ENCODE results near the gene CAPN2. TPM values are rescaled to one million over a fixed set of nuclear protein-coding genes. Genes with fewer than 3 reads are reported as not detected.
"Not testable (repeated sequence)": the region's sequence is repeated elsewhere in the genome, so short reads cannot be mapped to it uniquely, and the experiment has no call there.

Gene CAPN2
- total RNA-seq, 1 donor from 2014 or later, result 135 TPM

- no peak for DNase-seq
These were observed 79.7 kb downstream of the CAPN2 start for GRCh38 chr1:223792046-223792445.

- DNase-seq, result no peak
These were observed 81.4 kb downstream of the CAPN2 start for GRCh38 chr1:223793716-223794115.

- DNase-seq, result no peak
These were observed 82.0 kb downstream of the CAPN2 start for GRCh38 chr1:223794136-223794880.

- no peak for DNase-seq
These were observed 83.9 kb downstream of the CAPN2 start for GRCh38 chr1:223796210-223796609.

GRCh38 chr1:223802032-223802431 is 89.7 kb downstream of the CAPN2 start:
- DNase-seq, result no peak

- DNase-seq, result no peak
These were observed 90.3 kb downstream of the CAPN2 start for GRCh38 chr1:223802602-223803001.

GRCh38 chr1:223803211-223803610 is 90.9 kb downstream of the CAPN2 start:
- DNase-seq, result no peak

GRCh38 chr1:223809905-223810304 is 97.6 kb downstream of the CAPN2 start:
- not testable (repeated sequence) for DNase-seq

- no peak for DNase-seq
These were observed 98.2 kb downstream of the CAPN2 start for GRCh38 chr1:223810586-223810985.

GRCh38 chr1:223811634-223812101 is 99.3 kb downstream of the CAPN2 start:
- peak; percentile 50 for DNase-seq

GRCh38 chr1:223813645-223814044 is 101.3 kb downstream of the CAPN2 start:
- no peak for DNase-seq

- no peak for DNase-seq
These were observed 102.9 kb downstream of the CAPN2 start for GRCh38 chr1:223815020-223815853.

GRCh38 chr1:223815865-223816264 is 103.5 kb downstream of the CAPN2 start:
- no peak for DNase-seq

GRCh38 chr1:223817265-223817664 is 104.9 kb downstream of the CAPN2 start:
- not testable (repeated sequence) for DNase-seq

GRCh38 chr1:223819730-223820514 is 107.6 kb downstream of the CAPN2 start:
- DNase-seq, result peak; percentile 51

GRCh38 chr1:223820515-223820858 is 108.1 kb downstream of the CAPN2 start:
- no peak for DNase-seq

GRCh38 chr1:223820971-223821370 is 108.6 kb downstream of the CAPN2 start:
- DNase-seq, result no peak

GRCh38 chr1:223824287-223824686 is 111.9 kb downstream of the CAPN2 start:
- DNase-seq, result no peak

- DNase-seq, result no peak
These were observed 112.4 kb downstream of the CAPN2 start for GRCh38 chr1:223824712-223825111.

Data from tongue (tissue), 2 donors.